ENCODE data around the gene MRAS. TPM values are rescaled to one million over a fixed set of nuclear protein-coding genes. Genes with fewer than 3 reads are reported as not detected.
A peak's percentile ranks its signal among the peaks of the same experiment; 100 is the strongest.

MRAS gene
- total and polyA plus RNA-seq, 2 experiments from 2014 or later = 16.5 to 17.9 TPM

- Histone ChIP-seq H3K4me2 (no peak overlapping the region), H3K9me2 (replicated peaks; ENCODE audit: insufficient read depth) (no peaks in the 10 kb centered on the region), H3K9me3 (ENCODE audit: low read depth) (no peaks in the 10 kb centered on the region), H3K4me1 (ENCODE audit: insufficient read depth) (no peaks in the 10 kb centered on the region), H3K36me3 (replicated peaks; ENCODE audit: insufficient read depth, low read depth) (no peaks in the 10 kb centered on the region), H3K79me2 (no peaks in the 10 kb centered on the region), H4K20me1 (ENCODE audit: insufficient read depth, poor library complexity, severe bottlenecking) (no peaks in the 10 kb centered on the region), H3K27me3 (no peaks in the 10 kb centered on the region), H3K27ac (no peak overlapping the region), H3K4me3 (no peak overlapping the region), H2AFZ (no peak overlapping the region)
- DNase-seq (ENCODE audit: low spot score) = no peak
- 94% methylated on average over 14 of the region's 14 CpGs for WGBS (ENCODE audit: low lambda C conversion rate, missing lambda C conversion rate)
- TF ChIP-seq EZH2phosphoT487 (IDR thresholded peaks at IDR 0.05; ENCODE audit: low read depth, severe bottlenecking, unreplicated experiment) = no peak
- no peak for TF ChIP-seq EZH2 (IDR thresholded peaks at IDR 0.05; ENCODE audit: borderline replicate concordance)
- TF ChIP-seq CTCF (IDR thresholded peaks at IDR 0.05; ENCODE audit: poor library complexity) = no peak
These were observed 48.5 kb downstream of the MRAS start for GRCh38 chr3:138396752-138397410.

DNA sequence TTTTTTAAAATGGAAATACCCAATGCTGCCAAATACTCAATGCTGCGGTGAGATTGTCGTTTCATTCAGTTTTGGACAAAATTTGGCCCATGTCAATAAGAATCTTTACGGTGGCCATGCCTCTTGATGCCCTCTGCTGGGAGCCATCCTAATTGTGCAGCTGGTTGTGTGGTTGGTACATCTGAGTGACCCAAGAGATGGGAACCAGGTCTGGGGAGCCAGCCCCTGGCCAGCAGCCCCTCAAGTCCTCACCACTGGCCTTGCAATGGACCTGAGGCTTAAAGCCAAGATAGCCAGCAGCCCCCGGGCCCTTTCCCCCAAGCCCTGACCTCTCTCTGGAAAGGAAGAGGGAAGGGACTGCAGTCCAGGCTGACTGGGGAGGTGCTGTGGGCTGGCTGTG lies 49.6 kb downstream of the MRAS start:
- H3K9me2 ChIP-seq (replicated peaks; ENCODE audit: insufficient read depth) = no peaks in the 10 kb centered on the region
- no peak overlapping the region for H3K4me3 ChIP-seq
- H3K4me2 ChIP-seq = no peak overlapping the region
- no peak for TF ChIP-seq EZH2phosphoT487 (IDR thresholded peaks at IDR 0.05; ENCODE audit: low read depth, severe bottlenecking, unreplicated experiment)
- TF ChIP-seq CTCF (IDR thresholded peaks at IDR 0.05; ENCODE audit: poor library complexity) = peak; percentile 7
- TF ChIP-seq EZH2 (IDR thresholded peaks at IDR 0.05; ENCODE audit: borderline replicate concordance) = no peak
- 95% methylated on average over 4 of the region's 4 CpGs for WGBS (ENCODE audit: low lambda C conversion rate, missing lambda C conversion rate)
- H3K27me3 ChIP-seq = no peaks in the 10 kb centered on the region
- H3K79me2 ChIP-seq = no peaks in the 10 kb centered on the region
- H2AFZ ChIP-seq = no peak overlapping the region
- no peak overlapping the region for H3K27ac ChIP-seq
- H4K20me1 ChIP-seq (ENCODE audit: insufficient read depth, poor library complexity, severe bottlenecking) = no peaks in the 10 kb centered on the region
- no peaks in the 10 kb centered on the region for H3K36me3 ChIP-seq (replicated peaks; ENCODE audit: insufficient read depth, low read depth)
- DNase-seq (ENCODE audit: low spot score) = no peak
- H3K4me1 ChIP-seq (ENCODE audit: insufficient read depth) = no peaks in the 10 kb centered on the region
- no peaks in the 10 kb centered on the region for H3K9me3 ChIP-seq (ENCODE audit: low read depth)

DNA sequence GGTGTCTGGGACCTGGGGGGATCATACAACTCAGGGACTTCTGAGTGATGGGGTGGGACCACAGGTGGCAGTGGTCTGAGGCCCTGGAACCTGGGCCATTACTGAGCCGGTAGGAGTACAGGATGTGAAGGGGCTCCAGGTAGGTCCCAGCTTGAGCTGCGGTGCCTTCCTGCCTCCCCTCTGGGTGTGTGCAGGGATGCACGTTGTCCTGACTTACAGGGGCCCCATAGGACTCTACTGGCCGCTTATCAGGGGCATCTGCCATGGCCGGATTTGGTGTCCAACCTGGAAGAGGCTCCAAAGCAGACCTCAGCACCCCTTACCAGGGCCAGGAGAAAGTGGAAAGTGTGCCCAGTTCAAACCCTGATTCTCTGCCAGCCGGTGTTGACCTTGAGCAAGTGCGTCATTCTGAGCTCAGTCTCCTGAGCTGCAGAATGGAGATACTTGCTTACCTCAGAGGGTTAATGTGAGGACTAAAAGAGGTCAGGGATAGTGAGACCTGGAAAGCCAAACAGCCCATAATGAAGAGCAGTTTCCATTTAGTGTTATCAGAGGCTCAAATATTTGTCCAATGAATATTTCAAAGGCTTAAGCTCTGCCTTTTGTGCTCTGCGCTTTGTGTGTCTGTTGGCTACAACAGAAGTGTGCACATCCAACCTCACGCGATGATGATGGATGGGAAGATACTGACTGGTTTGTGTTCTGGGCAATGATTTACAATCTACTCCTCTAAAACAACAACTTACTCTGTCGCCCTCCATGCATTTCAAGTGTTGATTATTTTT lies 50.6 kb downstream of the MRAS start:
- H3K9me2 ChIP-seq (replicated peaks; ENCODE audit: insufficient read depth) = no peaks in the 10 kb centered on the region
- TF ChIP-seq CTCF (IDR thresholded peaks at IDR 0.05; ENCODE audit: poor library complexity) (no peak), EZH2 (IDR thresholded peaks at IDR 0.05; ENCODE audit: borderline replicate concordance) (no peak), EZH2phosphoT487 (IDR thresholded peaks at IDR 0.05; ENCODE audit: low read depth, severe bottlenecking, unreplicated experiment) (no peak)
- 79% methylated on average over 11 of the region's 11 CpGs for WGBS (ENCODE audit: low lambda C conversion rate, missing lambda C conversion rate)
- no peaks in the 10 kb centered on the region for H3K9me3 ChIP-seq (ENCODE audit: low read depth)
- DNase-seq (ENCODE audit: low spot score) = no peak
- no peaks in the 10 kb centered on the region for H3K4me1 ChIP-seq (ENCODE audit: insufficient read depth)
- H3K27ac ChIP-seq = no peak overlapping the region
- H4K20me1 ChIP-seq (ENCODE audit: insufficient read depth, poor library complexity, severe bottlenecking) = no peaks in the 10 kb centered on the region
- no peaks in the 10 kb centered on the region for H3K36me3 ChIP-seq (replicated peaks; ENCODE audit: insufficient read depth, low read depth)
- no peak overlapping the region for H3K4me3 ChIP-seq
- no peaks in the 10 kb centered on the region for H3K79me2 ChIP-seq
- H2AFZ ChIP-seq = no peak overlapping the region
- no peaks in the 10 kb centered on the region for H3K27me3 ChIP-seq
- H3K4me2 ChIP-seq = no peak overlapping the region
